ENCODE measurements around the gene SFTA2.

The SFTA2 gene

DNA sequence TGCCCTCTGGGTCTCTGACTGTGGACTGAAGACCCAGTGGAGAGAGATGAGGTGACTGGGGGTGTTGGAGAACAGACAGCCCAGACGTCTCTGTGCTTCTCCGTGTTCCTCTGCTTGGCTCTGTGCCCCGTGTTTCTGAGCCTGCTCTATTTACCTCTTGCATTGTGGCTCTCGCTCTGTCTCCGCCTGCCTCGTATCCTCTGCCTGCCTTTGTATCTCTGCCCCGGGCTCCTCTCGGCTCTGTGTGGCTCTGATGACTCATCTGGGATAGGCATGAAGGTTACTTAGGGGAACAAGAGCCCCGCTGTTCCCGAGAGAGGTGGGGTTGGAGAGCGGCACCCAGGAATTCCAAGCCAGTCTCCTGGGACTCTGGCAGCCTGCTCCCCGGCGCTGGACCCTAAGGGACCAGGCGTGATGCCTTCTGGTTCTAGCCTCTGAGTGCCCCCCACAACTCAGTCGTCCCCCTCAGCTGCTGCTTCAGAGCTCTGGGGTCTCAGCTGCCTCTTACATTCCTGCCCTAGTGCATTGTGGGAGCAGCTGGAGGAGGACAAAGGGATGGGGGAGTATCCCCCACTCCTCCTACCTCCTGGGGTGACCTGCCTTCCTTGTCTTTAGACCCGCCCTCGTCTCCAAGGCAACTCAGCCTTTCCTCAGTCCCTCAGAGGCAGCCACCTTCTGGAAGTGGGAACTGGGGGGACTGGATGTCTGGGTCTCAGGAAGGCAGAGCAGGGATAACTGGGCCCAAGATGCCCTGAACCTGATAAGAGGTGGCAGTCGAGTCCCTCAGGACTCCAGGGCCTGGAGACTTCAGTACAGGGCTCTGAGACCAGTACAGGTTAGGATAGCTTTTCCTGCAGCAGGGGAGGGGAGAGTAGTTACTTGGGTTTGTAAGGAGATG lies 45.7 kb downstream of the SFTA2 start:
- peaks cover 2% of the 10 kb centered on the region for H3K27me3 Mint-ChIP-seq (ENCODE audit: low read depth)
- no peak overlapping the region for H3K27ac Mint-ChIP-seq
- H3K9me3 Mint-ChIP-seq = no peaks in the 10 kb centered on the region
- peak overlapping the region; percentile 60 for H3K4me3 Mint-ChIP-seq
- no peak for DNase-seq (ENCODE audit: low spot score)
- peaks cover 17% of the 10 kb centered on the region for H3K4me1 Mint-ChIP-seq (ENCODE audit: low read depth)
- no peaks in the 10 kb centered on the region for H3K36me3 Mint-ChIP-seq (ENCODE audit: low read depth)

DNA sequence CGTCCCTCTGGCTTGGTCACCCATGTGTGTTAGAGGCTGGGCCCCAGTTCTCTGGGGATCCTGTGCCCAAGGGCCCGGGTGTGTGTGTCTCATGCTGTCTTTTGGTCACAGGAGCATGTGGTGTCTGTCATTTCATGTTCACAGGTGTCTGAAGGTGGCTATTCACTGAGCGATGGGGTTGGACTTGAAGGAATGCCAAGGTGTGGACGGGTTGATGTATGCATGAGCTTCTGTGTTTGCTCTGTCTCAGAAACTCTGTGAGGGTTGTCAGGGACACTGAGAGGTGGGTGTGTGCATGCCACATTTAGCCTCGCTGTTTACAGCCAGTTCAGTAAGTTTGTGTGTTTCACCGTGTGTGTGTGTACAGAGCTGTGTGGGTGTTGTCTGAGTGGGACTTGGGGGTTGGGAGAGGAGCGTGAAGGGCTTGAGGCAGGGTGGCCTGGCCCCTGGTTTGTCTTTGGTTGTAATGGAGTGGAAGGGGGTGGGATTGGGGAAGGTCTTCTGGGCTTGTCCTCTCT lies 46.4 kb downstream of the SFTA2 start:
- no peaks in the 10 kb centered on the region for H3K9me3 Mint-ChIP-seq
- peaks cover 2% of the 10 kb centered on the region for H3K27me3 Mint-ChIP-seq (ENCODE audit: low read depth)
- DNase-seq (ENCODE audit: low spot score) = no peak
- H3K4me3 Mint-ChIP-seq = peak overlapping the region; percentile 60
- peaks cover 17% of the 10 kb centered on the region for H3K4me1 Mint-ChIP-seq (ENCODE audit: low read depth)
- H3K36me3 Mint-ChIP-seq (ENCODE audit: low read depth) = no peaks in the 10 kb centered on the region
- H3K27ac Mint-ChIP-seq = no peak overlapping the region

DNA sequence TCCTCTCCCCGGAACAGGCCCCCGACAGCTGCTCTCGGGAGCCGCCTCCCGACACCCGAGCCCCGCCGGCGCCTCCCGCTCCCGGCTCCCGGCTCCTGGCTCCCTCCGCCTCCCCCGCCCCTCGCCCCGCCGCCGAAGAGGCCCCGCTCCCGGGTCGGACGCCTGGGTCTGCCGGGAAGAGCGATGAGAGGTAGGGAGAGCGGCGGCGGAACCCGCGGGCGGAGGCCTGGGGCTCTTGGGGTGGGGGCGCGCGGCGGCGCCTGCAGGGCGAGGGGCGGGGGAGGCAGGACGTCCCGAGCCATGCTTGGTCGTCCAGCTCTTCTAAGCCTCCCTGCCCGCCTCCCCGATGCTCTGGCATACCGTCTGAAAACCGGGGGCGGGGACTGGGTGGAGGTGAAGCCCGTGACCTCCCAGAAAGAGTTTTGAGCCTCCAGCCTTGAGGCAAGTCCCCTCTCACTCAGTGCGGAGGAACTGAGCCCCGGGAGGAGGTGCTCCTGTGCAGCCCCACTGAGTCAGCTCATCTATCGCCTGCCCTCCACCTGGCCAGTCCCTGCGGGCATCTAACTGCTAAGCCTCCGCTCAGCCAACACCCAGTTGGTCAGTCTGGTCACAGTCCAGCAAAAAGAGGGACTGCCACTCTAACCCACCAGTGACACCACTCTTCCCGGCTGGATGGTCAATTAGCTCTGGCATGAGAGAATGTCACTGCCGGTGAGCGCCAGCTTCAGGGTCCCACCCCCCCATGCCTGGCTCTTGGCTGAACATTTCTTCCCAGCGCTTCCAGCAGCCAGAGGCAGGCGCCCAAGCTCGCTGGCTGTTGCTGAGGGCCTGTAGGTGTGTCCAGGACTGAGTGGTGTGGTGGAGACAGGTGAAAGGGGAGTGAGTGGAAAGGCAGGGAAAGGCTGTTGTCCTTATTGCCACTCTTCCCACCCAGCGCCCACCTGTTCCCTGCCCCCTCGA lies 47.2 kb downstream of the SFTA2 start:
- Mint-ChIP-seq H3K36me3 (ENCODE audit: low read depth) (no peaks in the 10 kb centered on the region), H3K9me3 (no peaks in the 10 kb centered on the region), H3K27ac (peak overlapping the region; percentile 27), H3K27me3 (ENCODE audit: low read depth) (peaks cover 2% of the 10 kb centered on the region), H3K4me3 (peak overlapping the region; percentile 60), H3K4me1 (ENCODE audit: low read depth) (peaks cover 17% of the 10 kb centered on the region)
- peak; percentile 45 for DNase-seq (ENCODE audit: low spot score)

DNA sequence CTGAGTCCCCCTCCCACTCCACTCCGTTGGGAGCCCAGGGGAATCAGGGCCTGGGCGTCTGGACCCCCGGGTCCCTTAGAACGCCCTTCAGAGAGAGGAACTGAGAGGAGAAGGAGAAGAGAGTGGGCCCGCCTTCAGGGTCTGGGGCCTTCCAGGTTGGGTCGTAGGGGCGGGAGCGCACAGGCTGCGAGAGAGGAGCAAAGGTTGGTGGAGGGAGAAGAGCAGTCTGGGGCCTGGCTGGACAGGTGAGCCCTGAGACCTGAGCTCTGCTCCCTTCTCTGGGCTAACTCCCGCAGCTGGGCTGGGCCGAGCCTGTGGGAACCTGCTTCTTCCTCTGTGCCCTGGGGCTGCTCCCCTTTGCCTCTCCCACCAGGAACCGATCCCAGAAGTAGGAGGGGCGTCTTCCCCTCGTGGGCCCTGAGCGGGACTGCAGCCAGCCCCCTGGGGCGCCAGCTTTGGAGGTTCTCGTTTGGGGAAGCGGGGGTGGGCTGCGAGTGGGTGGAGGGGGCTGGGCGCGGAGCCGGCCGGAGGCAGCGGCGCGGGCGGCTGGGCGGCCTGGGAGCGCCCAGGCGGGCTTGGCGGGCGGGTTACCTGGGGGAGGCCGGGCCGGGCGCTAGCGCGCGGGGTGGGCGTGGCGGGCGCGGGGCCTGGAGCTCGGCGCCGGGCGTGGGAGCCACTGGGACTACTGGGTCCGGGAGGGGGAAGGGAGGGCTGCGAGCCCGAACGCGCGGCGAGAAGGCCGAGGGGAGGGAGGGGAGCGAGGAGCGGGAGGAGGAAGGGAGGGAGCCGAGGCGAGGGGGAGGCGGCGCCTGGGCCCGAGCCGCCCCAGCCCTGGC lies 48.1 kb downstream of the SFTA2 start, which contains the start of gene DDR1:
Gene DDR1 (plus strand): TSS at position 835 of the 836 bp plus-strand sequence. CDS start 4,211 bp downstream, outside the sequence.
- Mint-ChIP-seq H3K4me1 (ENCODE audit: low read depth) (peaks cover 17% of the 10 kb centered on the region), H3K27ac (peak within 1 kb of the TSS; percentile 62), H3K4me3 (peak within 1 kb of the TSS; percentile 78)

DNA sequence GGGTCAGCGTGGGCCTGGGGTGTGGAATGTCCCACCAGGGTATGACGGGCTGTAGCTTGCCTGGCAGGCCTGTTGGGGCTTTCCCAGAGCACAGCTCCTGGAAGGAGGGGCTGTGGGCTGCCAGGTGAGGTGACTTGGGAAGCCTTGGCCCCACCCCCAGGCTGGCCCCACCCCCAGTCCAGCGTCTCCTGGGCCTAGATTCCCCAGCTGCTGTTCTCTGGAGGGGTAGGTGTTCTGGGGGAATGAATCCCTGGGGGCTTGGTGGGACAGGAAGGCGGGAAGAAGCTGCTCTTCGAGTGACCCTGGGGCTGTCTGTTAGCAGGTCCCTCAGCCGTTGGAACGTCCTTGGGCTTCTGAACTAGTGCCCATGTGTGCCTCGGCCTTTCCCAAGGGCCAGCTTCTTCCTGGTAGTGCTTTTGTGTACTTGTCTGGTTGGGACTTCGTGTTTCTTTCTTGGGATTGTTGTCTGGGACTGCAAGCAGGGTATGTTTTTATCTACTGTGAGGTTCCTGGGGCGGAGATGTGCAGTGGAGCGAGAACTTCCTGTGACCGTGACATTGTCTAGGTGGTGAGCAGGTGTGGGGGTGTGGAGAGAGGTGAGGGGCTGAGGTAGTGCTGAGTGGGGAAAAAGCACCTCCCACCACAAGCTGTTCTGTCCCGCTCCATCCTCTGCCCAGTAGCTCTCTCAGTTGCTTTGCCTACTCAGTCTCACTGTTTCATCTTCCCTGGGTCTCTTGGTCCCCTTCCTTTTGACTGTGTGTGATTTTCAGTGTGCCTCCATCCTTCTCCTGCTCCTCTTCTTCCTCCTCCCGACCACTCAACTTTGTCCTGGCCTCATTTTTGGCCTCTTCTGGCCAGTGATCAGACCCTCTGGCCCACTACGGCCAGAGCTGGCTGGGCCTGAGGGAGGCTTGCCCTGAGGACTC lies 48.9 kb downstream of the SFTA2 start:
- Mint-ChIP-seq H3K27ac (peak overlapping the region; percentile 62), H3K36me3 (ENCODE audit: low read depth) (no peaks in the 10 kb centered on the region), H3K4me3 (peak overlapping the region; percentile 78), H3K4me1 (ENCODE audit: low read depth) (peaks cover 17% of the 10 kb centered on the region), H3K9me3 (no peaks in the 10 kb centered on the region), H3K27me3 (ENCODE audit: low read depth) (peaks cover 2% of the 10 kb centered on the region)
- DNase-seq (ENCODE audit: low spot score) = no peak

More for the DNA sequence above, 48.1 kb downstream of the SFTA2 start, which contains the start of gene DDR1:
- DNase-seq (ENCODE audit: low spot score) = peak; percentile 19
- Mint-ChIP-seq H3K9me3 (no peaks in the 10 kb centered on the region), H3K27me3 (ENCODE audit: low read depth) (peaks cover 2% of the 10 kb centered on the region), H3K36me3 (ENCODE audit: low read depth) (no peaks in the 10 kb centered on the region)

DNA sequence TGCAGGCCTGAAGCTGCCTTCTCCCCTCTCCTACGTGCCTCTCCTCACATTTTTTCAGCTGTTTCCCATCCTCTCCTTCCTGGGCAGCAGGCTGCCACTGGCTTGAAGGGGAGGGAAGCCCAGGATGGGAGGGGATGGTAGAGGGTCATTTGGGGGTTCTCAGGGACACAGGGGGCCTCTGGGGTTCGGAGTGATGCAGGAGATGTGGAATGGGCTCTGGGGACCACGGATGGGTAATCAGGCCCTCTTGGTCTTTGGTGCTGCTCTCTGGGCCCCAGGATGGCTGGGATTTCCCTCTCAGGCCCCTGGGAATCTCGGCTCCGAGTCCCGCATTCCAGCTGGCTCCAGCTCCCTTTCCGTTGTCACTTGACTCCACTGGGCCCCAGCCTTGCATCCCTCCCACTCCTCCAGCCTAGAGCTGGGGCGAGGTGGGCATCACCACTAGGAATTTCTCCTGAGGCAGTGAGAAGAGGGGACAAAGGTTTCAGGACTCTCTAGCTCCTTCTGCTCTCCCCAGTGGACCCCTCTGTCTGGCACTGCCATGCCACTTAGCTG lies 49.7 kb downstream of the SFTA2 start:
- H3K36me3 Mint-ChIP-seq (ENCODE audit: low read depth) = no peaks in the 10 kb centered on the region
- no peaks in the 10 kb centered on the region for H3K9me3 Mint-ChIP-seq
- H3K27ac Mint-ChIP-seq = no peak overlapping the region
- DNase-seq (ENCODE audit: low spot score) = no peak
- H3K4me3 Mint-ChIP-seq = no peak overlapping the region
- H3K27me3 Mint-ChIP-seq (ENCODE audit: low read depth) = peaks cover 2% of the 10 kb centered on the region
- H3K4me1 Mint-ChIP-seq (ENCODE audit: low read depth) = peaks cover 21% of the 10 kb centered on the region

DNA sequence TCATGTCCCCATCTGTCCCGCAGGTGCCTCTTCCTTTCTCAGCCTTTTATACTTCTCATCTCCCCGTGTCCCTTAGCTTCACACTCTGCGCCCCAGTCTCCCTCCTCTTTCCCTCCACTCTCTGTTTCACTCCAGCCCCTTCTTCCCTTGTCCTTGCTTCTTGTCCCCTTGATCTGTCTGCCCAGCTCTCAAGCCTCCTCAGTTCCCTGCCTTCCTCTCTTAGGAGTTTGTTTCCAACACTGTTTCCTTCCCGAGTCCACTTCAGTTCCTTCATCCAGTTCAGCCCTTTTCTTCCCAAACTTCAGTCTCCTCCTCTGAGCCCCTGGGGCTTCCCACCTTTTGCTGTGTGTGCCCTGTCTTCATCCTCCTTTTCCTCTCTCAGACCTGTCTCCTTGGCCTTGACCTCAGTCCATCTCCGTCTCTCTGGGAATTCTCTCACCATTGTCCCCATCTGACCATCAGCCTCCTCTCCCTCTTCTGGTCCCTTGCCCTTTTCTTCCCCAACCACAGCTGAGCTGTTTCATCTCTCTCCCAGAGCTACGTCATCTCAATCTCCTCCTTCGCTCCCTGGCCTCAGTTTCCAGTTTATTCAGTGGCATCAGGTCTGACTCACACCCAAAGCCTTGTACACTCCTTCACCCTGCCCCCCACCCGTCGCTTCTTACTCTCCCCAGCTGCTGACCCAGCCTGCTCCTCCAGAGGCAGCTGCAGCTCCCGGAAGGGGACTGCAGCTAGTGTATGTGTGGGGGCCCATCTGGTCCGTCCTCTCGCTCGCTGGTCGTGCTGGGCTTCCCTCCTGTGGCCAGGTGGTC lies 50.4 kb downstream of the SFTA2 start:
- DNase-seq (ENCODE audit: low spot score) = no peak
- Mint-ChIP-seq H3K27me3 (ENCODE audit: low read depth) (peaks cover 2% of the 10 kb centered on the region), H3K27ac (no peak overlapping the region), H3K36me3 (ENCODE audit: low read depth) (no peaks in the 10 kb centered on the region), H3K9me3 (no peaks in the 10 kb centered on the region), H3K4me3 (no peak overlapping the region), H3K4me1 (ENCODE audit: low read depth) (peaks cover 24% of the 10 kb centered on the region)

All from T-helper 2 cell treated with Interferon-gamma antibody and Interleukin-4, amounts not matched to agents 5 μg/mL and 100 μg/mL, for 36 hours (primary cell).